Activated gamma-delta T cell treated with anti-CD3 and anti-CD28 coated beads, Interleukin-2, amount 50 U/mL, for 16 hours (primary cell): Measurements from ENCODE around the gene MCM8.

Experiments
- DNase-seq: peaks from one replicate; pipeline ENCODE4 v3.0.0-alpha.2; 2020; ENCODE audit warnings: low read depth

The MCM8 gene

DNA sequence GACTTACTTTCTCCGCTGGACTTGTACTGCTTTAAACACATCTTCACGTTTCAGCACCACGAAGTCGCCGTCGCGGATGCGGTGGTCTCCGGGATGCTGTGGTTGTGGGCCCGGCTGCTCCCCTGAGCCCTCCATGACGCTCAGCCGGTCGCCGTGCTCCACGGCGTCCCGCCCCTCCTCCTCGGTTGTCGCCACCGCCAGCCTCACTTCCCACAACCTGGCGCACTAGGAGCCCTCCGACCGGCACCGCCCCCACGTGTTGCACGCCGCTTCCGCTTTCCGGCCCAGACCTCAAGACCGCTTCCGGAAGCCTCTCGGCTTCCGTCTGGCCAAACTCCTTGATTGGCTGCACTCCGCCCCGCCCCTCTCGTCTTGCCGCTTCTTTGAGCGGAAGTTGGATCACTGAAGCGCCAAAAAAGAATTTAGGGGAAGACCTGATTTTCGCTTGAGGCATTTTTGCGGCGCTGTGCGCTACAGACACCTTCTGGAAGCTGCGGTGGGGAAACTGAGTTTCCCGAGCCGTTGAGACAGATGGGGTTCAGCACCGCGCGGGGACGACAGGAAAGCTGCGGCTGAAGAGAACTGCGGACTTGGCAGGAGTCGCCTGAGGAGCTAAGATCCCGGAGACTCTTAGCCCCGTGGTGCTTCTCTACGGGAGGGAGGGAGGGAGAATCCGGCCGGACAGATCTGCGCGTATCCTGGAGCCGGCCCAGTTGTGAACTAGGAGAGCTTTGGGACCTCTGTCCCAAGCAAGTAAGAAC is at the start of gene MCM8, which contains the start of gene TRMT6:
TSS of gene MCM8 (plus strand) at position 382 of the 761 bp plus-strand sequence. CDS start 1,364 bp downstream, outside the sequence.
TSS of gene TRMT6 (minus strand) at position 263 of the 761 bp plus-strand sequence. CDS start at position 135, 128 bp downstream.
- peak; percentile 92 for DNase-seq

DNA sequence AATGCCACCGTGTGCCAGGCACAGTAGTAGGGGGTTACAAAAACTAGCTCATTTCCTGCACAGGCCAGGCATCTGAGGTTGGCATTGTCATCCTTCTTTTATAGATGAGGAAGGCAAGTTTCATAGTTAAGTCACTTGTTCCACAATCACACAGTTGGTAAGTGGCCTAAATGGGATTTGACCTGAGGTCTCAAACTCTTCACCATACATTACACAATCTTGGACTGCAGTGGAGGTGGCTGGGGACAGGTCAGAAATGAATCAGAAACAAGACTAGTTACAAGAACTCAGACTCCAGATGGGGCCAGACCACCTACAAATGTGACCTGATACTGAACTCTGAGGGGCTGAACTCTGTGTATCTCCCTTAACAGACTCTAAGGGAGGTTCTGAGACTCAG is 49.5 kb upstream of the MCM8 start:
- no peak for DNase-seq

DNA sequence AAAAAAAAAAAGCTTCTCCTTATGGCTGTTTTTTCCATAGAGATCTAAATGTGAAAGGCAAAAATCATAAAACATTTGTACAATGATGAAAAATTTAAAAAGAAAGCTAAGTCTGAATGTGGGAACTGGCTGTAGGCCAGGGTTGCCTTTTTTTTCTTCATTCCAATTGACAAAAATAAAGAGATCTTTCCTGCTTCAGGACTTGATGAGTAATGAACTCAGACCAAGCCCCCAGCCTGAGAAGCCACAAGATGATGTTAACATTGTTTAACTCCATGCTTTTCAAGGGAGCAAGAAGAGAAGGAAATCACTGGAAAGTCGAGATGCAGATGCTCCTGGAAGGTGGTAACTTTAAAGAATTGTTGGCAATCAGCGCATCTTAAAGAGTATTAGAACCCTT is 41.5 kb upstream of the MCM8 start:
- no peak for DNase-seq

DNA sequence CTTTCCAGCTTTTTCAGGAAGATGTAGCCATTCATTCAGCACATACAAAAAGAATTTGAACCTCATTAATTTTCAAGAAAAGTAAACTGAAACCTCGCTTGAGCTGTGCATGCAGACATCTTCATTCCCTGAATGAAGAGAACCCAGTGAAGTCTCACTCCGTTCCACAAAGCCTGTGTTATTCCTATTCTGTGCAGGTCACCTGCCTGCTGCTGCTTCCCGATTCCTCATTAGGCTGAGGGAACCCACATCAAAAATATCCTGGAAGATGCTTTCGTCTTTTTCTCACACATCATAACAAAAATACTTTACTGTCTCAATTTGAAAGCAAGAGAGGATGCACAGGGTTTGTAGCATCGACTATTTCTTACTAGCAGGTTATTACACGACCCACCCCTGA is 40.3 kb upstream of the MCM8 start:
- no peak for DNase-seq

DNA sequence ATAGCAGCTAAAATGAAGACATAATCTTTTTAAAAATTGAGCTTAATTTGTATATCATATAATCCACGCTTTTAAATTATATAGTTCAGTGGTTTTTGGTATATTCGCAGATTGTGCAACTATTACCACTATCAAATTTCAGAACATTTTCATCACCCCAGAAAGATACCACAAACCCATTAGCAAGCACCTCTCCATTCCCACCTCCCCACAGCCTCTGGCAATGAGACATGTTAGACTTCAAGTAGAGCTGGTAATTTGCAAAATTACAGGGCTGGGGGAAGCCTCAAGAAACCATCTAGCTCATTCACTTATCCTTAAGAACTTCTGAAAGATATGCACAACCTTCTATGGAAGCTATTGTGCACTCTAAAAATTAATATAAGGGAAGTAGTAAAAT is 37.3 kb upstream of the MCM8 start:
- no peak for DNase-seq

DNA sequence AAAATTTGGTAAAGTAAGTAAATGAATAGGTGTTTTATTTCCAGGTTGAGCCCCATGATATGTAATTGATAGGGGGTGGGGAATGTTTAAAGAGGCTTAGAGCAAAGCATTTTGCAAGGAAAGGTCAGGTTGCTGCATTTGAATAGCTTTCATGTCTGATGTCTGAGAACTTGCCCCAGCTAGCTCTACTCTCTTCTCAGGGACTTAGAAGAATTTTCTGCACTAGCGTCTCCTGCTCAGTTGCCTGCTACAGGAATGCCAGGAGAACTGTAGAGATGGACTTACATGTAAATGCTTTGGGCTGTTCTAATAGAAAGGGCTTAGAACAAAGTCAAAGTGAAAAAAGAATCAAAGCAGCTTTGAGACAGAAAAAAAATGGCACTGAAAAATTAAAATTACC is 35.6 kb upstream of the MCM8 start:
- DNase-seq: no peak

DNA sequence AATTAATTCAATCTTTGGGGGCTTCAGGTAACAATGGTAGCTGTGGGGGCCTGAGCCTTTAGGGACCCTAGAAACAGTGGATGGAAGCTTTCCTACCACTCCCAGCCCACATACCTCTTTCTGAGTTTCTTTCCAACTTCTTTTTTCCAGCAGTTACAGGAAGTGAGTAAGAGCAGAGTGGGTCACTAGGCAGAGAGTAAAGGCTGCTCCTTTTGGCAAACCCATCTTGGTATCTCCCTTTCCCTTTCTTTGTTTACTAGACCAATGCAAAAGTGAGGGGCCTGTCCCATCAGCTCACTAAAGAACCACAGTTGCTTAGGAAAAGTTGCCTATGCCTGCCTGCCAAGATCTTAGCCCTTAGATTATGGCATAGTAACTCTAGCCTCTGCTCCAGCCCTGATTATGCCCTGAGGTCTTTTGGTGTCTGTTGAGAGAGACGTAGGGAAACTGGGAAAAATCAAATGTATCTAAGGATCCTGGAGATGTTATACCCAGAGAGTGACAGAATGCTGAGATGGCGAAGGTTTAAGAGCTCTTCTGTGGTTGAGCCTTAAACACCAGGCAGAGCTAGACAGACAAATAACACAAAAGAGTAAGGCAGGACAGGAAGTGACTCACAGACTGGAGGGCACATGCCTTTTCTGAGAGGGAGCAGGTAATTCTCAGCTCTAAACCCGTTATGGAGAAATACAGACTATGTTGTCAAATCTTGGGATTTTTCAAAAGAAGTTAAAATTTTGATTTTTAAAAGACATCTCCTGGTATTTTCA is 31.4 kb upstream of the MCM8 start:
- DNase-seq: no peak

DNA sequence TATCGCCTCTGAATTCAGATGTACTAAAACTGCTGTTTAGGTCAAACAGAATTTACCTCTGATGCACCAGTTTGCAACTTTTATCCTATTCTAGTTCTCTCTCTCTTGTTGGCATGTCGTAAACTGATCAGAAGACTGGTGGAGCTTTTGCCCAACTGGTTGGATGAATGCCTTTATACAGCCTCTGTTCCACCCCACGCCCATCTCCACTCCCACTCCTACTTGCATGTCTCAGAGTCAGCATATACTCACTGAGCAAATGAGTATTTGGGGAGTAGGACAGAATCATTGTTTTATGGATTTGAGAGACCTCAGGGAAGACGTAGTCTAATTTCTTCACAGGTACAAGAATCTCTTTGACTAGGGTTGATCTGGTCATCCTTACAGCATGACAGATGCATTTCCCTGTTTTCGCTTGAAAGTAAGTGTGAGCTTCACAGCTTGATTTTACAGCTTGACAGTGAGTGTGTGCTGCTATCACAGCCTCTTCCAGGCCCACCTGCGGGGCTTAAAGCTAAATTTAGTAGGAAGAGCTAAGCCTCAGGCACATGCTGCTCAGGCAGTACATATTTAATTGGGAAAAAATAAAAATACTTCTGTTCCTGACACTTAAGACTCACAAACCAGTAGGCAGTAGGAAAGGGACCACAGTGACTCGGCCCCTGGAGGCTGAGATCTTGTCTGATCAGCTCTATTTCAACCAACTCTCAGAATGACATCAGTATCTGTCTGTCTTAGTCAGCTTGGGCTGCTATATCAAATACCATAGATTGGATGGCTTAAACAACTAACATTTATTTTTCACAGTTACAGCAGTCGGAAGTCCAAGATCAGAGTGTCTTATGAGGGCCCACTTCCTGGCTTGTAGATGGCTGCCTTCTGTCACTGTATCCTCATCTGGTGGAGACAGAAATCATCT is 30.6 kb upstream of the MCM8 start:
- DNase-seq: no peak

DNA sequence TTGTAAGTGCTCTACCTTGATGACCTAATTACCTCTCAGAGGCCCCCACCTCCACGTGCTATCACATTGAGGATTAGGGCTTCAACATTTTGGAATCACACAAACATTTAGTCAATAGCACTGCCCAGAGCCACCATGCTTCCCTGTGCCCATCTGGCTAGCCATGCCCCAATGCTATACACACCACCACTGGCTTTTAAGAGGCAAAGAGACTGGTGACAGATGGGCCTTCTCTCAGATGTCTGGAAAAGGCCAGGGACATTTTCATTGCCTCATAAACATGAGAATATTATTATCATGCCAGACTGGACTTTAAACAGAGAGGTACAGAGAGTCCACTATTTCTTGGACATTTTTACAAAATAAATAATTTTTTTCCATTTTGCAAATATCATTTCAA is 29.9 kb upstream of the MCM8 start:
- DNase-seq: no peak

DNA sequence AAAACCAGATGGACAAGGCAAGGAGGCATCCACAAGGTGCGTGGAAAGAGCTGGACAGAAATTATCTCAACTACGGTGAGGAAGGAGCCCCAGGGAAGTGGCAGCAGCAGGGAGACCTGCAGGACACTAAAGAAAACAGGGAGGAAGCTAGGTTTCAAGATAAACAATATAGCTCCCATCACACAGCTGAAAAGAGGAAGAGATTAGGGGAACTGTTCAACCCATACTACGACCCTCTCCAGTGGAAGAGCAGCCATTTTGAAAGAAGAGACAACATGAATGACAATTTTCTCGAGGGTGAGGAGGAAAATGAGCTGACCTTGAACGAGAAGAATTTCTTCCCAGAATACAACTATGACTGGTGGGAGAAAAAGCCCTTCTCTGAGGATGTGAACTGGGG is 27.0 kb upstream of the MCM8 start:
- no peak for DNase-seq

DNA sequence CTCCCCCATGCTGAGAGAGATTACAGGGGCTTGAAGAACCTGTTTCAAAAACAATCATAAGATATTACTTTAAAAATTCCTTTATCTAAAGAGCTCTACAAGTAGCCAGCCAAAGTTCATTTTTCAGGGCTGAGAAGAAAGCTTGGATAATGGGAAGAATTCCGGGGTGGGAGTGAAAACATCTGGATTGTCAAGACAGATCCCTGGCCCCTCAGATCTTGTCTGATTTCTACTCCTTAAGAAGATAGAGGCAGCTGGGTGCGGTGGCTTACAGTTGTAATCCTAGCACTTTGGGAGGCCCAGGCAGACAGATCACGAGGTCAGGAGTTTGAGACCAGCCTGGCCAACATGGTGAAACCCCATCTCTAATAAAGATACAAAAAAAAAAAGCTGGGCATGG is 24.9 kb upstream of the MCM8 start:
- no peak for DNase-seq

DNA sequence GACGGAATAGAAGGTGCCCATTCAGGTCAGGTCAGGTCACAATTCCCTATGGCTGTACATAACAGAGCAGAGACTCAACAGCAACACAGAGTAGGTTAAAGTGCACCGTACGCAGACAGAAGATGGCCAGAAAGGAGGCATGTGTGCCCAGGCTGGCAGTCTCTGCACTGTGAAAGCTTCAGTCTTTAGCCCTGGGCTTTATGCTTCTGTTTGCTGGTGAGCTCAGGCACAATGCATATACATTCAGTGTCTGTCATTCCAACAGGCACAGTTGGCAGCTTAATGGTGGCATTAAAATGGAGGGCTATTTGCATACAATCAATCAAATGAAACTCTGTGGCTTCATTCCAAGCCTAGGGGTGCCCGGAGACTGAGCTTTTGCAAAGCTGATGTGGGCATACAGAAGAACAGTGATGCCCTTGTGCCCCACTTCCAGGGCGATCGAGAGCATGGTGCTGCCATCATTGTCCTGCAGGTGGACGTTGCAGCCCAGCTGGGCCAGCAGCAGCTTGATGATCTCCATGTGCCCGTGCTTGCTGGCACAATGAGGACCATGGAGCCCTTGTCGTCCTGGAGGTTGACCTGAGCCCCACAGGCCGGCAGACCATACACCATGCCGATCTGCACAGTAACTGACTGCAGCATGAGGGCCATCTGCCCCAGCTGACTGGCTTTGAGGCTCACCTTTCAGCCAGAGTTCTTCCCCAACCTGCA is 22.5 kb upstream of the MCM8 start:
- DNase-seq: no peak

DNA sequence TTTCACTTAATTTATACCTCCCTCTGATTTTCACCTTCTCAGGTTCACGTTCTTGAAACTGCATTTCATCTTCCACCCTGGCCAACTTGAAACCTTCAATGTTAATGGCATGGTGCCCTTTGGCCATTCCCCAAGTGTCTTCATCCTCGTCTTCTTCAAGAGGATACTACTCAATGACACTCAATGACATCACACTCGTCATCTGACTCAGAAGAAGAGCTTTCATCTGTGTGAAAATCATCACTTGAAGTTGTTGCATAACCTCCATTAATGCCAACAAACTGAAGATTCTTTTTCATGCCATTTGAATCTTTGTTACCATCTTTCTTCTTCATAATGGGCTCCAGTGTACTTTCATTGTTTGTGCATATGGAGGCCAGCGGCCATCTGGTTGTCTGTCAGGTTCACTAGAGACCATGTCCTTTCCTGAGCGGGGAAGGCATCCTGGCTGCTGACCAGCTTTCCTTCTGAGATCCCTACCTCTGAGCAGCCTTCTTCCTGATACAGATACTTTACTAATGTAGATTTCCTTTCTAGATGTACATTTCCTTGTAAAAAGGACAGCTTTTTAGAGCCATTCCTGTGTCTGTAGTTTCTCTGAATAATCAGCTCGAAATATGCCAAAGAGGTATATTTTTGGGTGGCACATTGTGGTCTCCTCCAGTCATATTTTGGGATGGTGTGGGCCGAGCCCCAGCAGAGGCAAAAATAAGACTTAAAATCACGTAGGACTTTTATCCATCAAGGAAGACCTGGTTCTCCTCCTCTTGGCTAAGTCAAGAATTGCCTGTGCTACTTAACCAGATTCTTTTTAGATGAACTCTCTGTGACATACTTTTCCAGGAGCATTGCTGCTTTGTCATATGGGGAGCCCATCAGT is 21.4 kb upstream of the MCM8 start:
- no peak for DNase-seq

DNA sequence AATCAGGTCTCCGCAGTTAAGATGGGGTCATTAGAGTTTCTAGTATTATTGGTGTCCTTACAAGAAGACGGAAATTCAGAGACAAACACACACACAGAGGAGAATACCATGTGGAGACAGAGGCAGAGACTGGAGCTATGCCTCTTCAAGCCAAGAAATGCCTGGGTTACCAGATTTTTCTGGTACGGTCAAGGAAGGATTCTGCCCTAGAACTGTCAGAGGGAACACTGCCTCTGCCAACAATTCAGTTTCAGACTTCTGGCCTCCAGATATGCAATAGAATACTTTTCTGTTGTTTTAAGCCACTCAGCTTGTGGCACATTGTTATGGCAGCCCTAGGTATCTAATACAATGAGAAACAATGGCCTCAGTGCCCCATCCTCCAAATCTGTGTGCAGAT is 19.0 kb upstream of the MCM8 start:
- no peak for DNase-seq

DNA sequence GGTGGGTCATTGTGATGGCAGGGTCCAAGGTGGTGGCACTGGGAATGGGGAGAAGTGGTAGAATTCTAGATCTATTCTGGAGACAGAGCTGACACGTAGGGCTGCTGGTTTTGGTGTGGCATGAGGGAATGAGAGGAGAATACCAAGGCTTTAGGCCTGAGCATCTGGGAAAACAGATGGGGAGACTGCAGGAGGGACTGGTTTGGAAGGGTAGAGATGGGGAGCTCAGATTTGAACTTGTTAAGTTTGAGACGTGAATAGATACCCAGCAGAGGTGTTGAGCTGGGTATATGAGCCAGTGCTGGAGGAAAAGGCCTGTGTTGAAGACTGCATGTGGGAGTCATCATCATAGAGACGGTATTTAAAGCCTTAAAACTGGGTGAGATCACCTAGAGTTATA is 17.7 kb upstream of the MCM8 start:
- DNase-seq: no peak

DNA sequence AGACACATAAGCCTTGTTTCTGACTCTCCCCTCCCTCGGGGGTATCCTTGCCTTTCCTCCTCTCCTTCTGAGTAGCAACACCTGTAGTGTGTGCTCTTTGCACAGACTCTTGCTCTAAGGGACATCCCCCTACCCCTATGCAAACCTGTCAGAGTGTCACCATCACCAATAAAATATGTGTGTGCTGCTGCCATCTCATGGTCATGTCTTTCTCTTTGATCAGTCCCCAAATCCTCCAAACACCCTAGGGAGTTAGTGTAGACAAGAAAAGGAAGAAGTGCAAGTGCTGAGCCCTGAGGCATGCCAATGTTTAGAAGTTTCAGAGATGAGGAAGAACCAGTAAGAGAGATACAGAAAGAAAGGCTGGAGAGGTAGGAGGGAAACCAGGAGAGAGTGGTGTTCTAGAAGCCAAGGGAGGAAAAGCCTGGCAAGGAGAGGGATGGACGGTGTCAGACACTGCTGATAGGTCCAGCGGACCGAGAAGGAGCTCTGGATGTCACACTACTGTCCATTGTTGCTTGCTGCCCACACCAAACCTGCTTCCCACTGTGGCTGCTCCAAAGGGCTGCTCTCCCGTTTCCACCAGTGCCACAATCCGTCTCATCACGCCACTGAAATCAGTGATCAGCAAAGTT is 16.5 kb upstream of the MCM8 start:
- DNase-seq: no peak

DNA sequence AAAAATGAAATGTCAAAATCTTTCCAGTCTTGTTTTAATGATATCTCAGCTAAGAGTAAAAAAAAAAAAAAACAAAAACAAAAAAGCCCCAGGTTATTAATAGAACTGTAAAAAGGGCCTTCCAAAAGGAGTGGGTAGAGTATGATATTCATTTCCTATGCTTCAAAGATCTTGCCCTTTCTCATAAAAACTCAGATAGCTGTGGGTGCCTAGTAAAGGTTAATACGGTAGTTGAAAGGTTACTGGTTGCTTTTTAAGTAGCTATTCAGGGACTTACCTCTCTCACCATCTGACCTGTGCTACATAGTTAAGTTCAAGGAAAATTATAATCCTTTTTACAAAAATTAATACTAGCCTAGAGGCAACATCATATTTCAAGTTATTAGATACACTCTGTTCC is 15.1 kb upstream of the MCM8 start:
- no peak for DNase-seq

DNA sequence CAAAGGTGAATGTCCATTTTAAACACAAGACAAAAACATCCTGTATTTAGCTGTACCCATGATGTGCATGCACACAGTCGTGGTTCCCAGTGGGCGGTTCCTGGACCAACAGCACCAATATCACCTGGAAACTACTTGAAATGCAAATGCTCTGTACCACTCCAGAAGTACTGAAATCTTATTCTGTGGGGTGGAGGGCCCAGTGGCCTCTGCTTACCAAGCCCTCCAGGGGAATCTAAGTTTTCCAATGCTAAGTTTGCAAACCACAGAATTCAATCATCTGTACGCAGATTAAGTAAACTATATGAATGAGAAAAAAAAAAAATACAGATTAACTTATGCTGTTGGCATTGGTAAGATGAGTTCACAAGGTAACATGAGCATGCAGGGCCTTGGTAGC is 14.2 kb upstream of the MCM8 start:
- DNase-seq: no peak

DNA sequence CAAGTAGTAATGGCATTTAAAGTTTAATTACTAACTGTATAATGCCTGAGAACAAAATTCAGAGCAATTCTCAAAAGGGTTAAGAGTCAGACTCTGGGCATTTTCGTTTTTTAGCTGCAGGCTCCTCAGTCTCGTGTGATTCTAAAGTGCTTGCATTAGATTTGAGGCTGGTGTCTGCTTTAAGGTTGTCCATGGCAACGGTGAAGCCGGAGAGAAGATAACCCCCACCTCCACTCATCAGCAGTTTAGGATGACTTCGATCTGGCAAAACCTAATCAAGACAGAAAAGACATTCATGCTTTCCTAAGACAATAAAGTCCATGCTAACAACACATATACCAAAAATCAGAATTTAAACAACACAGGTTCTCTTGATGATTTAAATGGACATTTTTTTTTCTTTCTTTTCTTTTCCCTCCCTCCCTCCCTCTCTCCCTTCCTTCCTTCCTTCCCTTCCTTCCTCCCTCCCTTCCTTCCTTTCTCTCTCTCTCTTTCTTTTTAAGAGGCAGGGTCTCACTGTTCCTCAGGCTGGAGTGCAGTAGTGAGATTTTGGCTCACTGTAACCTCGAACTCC is 11.9 kb upstream of the MCM8 start:
- no peak for DNase-seq

DNA sequence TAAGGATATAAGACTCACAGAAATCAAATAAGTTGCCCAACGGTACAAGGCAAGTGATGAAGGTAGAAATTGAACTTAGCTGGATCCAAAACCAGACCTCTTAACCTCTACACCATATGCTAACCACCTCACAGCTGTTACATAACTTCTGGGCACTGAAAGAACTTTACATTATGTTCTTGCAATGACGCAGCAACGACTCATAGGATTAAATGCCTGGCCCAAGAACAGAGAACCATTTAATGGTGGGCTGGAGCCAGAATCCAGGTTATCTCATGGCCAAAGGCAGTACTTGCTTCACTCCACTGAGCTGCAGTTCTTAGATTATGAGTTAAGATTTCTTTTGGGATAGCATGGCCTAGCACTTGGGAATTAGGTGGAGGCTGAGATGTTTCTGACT is 4.5 kb upstream of the MCM8 start:
- no peak for DNase-seq
